C4-2B (cell line): ENCODE measurements around the gene RPS21.

ENCODE experiments used
- H3K27ac ChIP-seq: fragments of 450-650 bp; 2 replicates; pipeline ENCODE4 v1.5.1; 2017
- ZFX ChIP-seq: fragments of 450-650 bp; IDR thresholded peaks from 2 replicates; pipeline ENCODE4 v1.6.1; 2017
- TF ChIP-seq, protein P1 (sequence below): fragments of 450-650 bp; conservative IDR thresholded peaks from 2 replicates; pipeline ENCODE4 v1.5.1; 2017; ENCODE audit warnings: mild to moderate bottlenecking

Gene RPS21

DNA sequence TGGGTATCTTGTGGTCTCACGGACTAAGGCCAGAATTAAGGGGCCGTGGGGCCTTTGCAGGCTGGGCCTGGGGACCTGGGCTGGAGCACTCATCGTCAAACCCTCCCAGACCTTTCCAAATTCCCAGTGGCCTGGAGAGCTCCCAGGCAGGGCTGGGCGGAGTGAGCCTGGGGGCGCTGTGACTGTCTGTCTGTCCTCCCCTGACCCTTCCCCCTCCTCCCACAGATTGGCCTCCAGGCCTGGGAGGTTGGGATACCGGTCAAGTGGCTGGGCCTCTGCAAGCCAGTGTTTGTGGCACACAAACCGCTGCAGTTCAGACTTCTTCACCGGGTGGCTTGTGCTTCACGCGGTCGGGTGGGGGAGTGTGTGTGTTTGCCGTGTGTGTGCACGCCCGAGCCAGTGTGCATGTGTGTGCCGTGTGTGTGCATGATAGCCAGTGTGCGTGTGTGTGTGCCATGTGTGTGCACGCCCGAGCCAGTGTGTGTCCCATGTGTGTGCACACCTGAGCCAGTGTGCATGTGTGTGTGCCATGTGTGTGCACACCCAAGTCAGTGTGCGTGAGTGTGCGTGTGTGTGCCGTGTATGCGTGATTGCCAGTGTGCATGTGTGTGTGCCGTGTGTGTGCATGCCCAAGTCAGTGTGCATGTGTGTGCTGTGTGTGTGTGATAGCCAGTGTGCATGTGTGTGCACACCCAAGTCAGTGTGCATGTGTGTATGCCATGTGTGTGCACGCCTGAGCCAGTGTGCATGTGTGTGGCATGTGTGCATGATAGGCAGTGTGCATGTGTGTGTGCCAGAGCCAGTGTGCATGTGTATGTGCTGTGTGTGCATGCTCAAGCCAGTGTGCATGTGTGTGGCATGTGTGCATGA lies 34.2 kb downstream of the RPS21 start:
- TF ChIP-seq, protein P1, sequence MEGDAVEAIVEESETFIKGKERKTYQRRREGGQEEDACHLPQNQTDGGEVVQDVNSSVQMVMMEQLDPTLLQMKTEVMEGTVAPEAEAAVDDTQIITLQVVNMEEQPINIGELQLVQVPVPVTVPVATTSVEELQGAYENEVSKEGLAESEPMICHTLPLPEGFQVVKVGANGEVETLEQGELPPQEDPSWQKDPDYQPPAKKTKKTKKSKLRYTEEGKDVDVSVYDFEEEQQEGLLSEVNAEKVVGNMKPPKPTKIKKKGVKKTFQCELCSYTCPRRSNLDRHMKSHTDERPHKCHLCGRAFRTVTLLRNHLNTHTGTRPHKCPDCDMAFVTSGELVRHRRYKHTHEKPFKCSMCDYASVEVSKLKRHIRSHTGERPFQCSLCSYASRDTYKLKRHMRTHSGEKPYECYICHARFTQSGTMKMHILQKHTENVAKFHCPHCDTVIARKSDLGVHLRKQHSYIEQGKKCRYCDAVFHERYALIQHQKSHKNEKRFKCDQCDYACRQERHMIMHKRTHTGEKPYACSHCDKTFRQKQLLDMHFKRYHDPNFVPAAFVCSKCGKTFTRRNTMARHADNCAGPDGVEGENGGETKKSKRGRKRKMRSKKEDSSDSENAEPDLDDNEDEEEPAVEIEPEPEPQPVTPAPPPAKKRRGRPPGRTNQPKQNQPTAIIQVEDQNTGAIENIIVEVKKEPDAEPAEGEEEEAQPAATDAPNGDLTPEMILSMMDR, result no peak
- TF ChIP-seq ZFX, result no peak
- no peak overlapping the region for H3K27ac ChIP-seq

DNA sequence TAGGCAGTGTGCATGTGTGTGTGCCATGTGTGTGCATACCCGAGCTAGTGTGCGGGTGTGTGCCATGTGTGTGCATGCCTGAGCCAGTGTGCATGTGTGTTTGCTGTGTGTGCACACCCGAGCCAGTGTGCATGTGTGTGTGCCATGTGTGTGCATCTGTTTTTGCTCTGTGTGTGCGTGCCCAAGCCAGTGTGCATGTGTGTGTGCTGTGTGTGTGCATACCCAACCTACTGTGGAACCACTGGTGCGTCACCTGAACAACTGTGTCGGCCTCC lies 34.8 kb downstream of the RPS21 start:
- TF ChIP-seq, protein P1, result no peak
- no peak for TF ChIP-seq ZFX
- no peak overlapping the region for H3K27ac ChIP-seq

DNA sequence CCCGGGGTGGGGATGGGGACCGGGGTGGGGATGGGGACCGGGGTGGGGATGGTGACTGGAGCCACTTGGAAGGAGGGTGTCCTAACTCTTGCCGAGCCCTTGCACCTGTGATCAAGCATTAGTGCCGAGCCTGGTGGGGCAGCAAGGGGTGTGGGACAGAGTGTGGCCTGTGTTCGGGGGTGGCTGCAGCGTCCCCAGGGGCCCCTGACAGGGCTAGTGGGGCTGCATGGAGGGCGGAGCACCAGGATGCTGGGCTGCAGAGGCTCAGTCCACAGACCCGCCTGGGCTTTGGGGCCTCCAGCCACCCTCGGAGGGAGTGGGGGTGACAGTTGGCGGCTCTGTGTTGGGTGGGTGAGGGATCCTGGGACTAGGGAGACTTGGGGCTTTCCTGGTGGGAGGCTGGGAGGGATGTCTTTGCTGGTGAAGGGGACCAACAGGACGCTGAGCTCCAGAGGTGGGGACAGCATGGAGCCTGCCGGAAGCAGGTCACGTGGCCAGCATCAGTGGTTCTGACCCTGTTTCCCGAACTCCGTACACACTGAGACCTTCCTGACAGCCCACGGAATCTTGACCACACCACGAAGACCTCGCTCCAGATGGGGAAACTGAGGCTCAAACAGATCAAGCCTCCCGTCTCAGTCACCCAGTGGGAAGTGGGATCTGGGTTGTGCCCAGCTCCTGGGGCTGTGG lies 35.9 kb downstream of the RPS21 start:
- TF ChIP-seq ZFX, result no peak
- TF ChIP-seq, protein P1, result no peak
- no peak overlapping the region for H3K27ac ChIP-seq

- TF ChIP-seq, protein P1, result no peak
- TF ChIP-seq ZFX, result no peak
- no peak overlapping the region for H3K27ac ChIP-seq
These were observed 36.4 kb downstream of the RPS21 start for GRCh38 chr20:62423326-62423706.

- TF ChIP-seq, protein P1, result no peak
- TF ChIP-seq ZFX, result no peak
- H3K27ac ChIP-seq, result no peak overlapping the region
These were observed 37.6 kb downstream of the RPS21 start for GRCh38 chr20:62424249-62425107.

DNA sequence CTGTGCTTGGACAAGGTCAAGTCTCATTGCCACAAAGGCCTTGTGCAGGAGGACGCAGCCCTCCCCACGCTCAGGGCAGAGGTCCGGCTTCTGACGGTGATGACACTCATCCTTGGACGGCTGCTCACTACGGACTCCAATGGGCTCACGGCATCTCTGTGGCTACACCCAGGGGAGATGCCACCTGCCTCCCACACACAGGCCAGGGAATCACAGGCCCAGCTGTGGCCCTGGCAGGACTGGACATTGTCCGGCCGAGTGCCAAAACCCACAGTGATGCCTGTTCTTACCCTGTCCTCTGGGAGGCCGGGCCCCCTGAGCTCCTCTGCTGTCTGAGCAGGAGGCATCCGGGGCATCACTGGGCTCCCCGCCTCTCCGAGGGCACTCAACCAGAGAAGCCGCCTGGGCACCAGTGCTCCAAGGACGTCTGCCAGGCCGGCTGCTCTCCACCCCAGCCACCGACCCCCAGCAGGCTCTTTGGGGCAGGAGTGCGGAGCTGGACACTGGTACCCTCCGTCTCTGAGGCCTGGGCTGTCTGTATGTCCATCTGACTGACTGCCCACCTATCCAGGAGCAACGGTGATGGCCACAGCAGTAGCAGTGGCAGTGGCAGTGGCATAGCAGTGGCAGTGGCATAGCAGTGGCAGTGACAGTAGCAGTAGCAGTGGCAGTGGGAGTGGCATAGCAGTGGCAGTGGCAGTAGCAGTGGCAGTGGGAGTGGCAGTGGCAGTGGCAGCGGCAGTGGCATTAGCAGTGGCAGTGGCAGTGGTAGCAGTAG lies 38.6 kb downstream of the RPS21 start:
- TF ChIP-seq ZFX, result no peak
- TF ChIP-seq, protein P1, result no peak
- H3K27ac ChIP-seq, result no peak overlapping the region

DNA sequence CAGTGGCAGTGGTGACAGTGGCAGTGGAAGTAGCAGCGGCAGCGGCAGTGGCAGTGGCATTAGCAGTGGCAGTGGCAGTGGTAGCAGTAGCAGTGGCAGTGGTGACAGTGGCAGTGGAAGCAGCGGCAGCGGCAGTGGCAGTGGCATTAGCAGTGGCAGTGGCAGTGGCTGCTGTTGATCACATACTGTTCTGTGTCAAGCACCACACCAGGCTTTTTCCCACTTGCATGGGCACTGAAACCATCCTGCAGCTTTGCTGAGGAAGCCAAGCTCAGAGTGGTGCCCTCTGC lies 39.1 kb downstream of the RPS21 start:
- H3K27ac ChIP-seq, result peak overlapping the region; percentile 80
